LNCAP (cell line): Measurements from ENCODE around the gene TM4SF18.
A peak's percentile ranks its signal among the peaks of the same experiment; 100 is the strongest.

Experiments used
- TF ChIP-seq, protein P1 (sequence below): fragments of 450-650 bp; IDR thresholded peaks from 2 replicates; pipeline ENCODE4 v1.5.1; 2017; ENCODE audit warnings: mild to moderate bottlenecking

TM4SF18 gene

DNA sequence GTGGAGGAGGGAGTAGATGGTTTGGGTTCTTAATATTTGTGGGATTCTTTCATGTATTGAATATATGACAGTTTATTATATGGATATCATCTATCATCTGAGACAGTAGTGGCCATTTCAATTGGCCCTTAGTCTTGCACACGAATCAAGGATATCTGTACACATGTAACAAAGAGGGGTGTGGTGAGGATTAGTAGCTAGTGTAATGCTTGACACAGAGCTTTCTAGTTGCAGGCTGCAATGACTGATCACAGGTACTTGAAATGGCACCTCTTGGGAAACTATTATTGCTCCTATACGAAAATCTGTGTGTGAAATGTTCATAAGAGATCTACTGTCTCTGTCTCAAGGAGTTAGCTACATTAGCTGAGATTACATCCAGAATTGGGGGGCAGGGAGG is 31.2 kb upstream of the TM4SF18 start:
- TF ChIP-seq, protein P1, sequence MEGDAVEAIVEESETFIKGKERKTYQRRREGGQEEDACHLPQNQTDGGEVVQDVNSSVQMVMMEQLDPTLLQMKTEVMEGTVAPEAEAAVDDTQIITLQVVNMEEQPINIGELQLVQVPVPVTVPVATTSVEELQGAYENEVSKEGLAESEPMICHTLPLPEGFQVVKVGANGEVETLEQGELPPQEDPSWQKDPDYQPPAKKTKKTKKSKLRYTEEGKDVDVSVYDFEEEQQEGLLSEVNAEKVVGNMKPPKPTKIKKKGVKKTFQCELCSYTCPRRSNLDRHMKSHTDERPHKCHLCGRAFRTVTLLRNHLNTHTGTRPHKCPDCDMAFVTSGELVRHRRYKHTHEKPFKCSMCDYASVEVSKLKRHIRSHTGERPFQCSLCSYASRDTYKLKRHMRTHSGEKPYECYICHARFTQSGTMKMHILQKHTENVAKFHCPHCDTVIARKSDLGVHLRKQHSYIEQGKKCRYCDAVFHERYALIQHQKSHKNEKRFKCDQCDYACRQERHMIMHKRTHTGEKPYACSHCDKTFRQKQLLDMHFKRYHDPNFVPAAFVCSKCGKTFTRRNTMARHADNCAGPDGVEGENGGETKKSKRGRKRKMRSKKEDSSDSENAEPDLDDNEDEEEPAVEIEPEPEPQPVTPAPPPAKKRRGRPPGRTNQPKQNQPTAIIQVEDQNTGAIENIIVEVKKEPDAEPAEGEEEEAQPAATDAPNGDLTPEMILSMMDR = no peak

DNA sequence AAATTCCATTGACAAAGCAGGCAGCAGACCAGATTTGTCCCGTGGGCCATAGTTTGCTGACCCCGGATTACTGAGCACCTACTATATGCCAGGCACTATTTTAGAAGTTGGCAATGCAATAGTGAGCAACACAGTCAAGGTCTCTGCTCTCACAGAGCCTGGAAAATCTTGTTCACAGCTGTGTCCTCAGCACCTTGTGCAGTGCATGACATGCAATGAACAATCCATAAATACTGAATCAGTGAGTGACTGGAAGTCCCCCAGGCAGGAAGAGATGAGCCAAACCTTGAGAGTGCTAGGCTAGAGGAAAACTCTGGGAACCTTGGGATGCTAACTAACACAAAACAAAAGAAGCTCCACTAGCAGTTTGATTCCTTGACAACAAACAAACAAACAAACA is 29.6 kb upstream of the TM4SF18 start:
- TF ChIP-seq, protein P1 = no peak

DNA sequence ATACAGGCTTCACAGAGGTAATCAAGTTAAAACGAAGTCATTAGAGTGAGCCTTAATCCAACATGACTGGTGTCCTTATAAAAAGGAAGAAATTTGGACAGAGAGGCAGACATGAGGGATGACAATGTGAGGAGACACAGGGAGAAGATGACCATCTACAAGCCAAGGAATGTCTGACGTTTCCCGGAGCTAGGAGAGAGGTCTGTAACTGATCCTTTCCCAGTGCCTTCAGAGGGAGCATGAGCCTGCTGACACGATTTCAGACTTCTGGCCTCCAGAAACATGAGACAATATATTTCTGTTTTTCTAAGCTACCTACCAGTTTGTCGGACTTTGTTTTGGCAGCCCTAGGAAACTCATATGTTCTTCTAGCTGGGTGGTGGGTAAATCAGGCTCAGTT is 28.9 kb upstream of the TM4SF18 start:
- TF ChIP-seq, protein P1 = no peak

DNA sequence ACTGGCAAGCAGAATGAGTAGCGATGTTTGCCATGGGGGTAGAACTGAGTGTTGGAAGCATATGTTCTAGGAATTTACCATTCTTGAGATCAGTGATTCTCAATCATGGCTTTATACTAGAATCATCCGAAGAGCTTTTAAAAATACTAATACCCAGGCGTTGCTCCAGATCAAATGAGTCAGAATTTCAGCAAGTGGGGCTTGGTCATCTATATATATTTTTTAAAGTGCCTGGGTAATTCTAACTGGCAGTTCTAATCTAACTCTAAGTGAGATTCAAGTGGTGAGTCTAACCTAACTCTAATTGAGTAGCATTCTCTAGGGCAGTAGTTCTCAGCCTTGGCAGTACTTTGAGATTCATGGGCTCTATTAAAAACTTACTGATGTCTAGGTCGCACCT is 23.2 kb upstream of the TM4SF18 start:
- TF ChIP-seq, protein P1 = no peak

DNA sequence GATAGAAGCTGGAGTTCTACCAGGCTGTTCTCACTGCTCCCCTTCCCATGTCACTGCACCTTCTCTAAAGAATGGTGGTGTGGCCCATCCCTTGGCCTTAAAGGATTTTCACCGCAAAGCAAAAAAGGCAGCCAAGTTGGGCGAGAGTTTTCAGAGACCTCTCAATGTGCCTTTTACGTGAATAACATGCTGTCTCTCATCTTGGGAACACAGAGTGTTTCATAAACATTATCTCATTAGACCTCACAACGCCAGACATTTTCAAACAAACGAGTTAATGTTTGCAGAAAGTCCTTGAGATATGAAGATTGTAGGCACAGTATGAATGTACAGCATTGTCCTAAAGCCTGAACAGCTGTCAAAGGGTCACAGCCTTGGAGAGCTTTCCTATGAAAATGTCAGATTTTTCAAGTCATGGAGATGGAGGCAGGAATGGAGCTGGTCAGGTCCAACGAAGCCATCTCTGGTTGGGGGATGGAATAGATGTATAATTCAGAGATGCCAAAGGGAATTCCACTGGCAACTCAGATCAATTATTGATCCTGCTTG is 22.7 kb upstream of the TM4SF18 start:
- TF ChIP-seq, protein P1 = no peak

DNA sequence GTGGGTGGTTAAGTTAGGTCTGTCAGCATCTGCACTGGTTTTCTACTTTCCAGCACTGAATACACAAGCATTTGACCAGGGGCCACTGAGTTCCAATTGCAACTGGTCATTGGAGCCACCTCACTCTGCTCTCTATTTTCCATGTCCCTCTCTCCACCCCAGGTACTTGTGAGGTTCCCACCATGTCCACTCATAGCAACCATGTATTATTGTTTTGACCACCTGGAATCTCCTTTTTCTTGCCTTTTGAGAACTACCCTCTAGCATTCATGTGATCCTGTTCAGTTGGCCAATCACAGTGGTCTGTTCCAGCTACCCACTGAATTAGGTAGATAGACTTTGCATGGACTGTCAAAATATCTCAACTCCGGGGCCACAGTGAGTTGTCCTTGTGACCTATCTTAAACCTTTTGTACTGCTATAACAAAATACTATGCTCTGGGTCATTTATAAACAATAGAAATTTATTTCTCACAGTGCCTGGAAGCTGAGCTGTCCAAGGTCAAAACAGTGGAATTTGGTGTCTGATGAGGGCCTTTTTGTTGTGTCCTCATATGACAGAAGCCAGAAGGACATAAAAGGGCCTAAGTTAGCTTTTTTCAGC is 20.2 kb upstream of the TM4SF18 start:
- TF ChIP-seq, protein P1 = no peak

DNA sequence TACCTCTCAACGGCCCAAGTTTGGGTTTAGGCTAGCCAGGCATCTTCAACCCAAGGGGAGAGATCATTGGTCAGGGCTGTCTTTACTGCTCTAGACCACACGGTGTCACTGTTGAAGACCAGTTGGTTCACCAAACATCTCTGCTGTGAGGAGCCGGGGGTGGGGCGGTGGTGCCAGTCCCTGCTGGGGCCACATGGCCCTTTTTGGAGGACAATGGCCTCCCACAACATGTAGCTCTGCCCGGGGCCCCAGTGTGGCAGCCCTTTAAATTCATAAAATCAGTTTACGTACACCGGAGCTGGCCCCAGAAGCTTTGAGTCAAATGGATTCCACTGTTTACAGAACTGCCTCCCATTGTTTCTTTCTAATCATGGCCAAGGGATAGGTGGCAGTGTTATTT is 19.1 kb upstream of the TM4SF18 start:
- TF ChIP-seq, protein P1 = peak; percentile 78

DNA sequence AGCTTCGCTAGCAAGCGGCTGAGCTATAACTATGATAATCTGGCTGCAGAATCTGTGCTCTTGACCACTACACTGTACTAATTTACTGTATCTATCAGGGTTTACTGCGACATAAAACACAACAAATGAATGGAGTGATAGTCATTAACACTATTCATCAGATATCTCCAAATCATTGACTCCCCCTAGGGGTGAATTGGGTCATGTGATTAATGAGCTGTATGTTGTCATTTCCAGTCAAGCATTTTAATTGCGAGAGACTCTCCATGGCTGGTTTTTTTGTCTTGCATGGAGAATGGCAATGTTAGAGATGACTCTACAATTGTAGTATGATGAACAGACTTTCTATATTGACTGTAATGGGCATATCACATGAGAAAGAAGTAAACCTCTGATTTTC is 10.5 kb upstream of the TM4SF18 start:
- TF ChIP-seq, protein P1 = peak; percentile 17; the same call in 1 of the 2 replicates
